ENCODE measurements around the gene RCAN2. TPM values are rescaled to one million over a fixed set of nuclear protein-coding genes. Genes with fewer than 3 reads are reported as not detected.

The RCAN2 gene
- total and polyA plus RNA-seq, 7 donors: 5.0 to 22.7 (median 9.1) TPM

DNA sequence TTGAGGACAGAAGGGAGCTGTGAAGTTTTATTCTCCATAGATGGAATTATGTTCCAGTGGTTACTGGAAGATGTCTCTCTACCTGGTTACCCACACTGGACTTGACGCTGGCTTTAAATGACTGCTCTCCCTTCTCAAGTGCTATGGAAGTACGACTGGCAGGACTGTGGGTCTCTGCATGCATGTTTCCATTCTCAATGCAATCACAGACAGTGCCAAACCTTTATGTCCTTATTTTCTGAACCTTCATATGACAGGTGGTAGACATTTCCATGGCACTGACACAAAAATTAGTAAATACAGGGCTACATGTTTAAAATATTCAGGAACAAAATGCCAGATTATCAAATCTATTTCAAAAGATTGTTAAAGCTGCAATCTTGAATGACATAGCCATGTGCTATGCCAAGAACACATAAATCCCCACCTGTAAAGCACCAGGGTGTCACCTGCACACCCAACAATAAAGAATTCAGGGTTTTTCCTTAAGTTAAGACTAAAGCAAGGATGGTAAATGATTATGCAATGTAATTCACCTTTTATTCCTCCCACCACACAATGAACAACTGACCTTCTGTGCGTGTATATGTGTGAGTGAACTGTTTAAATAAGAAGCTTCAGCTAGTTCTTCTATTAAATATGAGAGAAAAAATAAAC lies 167.2 kb downstream of the RCAN2 start:
- TF ChIP-seq POLR2A (IDR thresholded peaks at IDR 0.05) (no peak), EP300 (IDR thresholded peaks at IDR 0.05) (no peak), CTCF (IDR thresholded peaks at IDR 0.05) (no peak), POLR2AphosphoS5 (IDR thresholded peaks at IDR 0.05) (no peak)
- WGBS, 2 donors: 22 to 67% methylated on average over 3 of the region's 3 CpGs
- intact Hi-C loops (cut with DNase I): no loop called here
- no peaks in the 10 kb centered on the region for H3K9me3 ChIP-seq
- H3K27me3 ChIP-seq: no peaks in the 10 kb centered on the region
- H3K4me3 ChIP-seq: peak overlapping the region in 2 of 4 donors; percentile 7 to 27
- peak overlapping the region in 3 of 4 donors; percentile 27 to 65 (median 57) for H3K27ac ChIP-seq
- H3K36me3 ChIP-seq: no peaks in the 10 kb centered on the region
- peaks cover 0 to 78% (median 67%) of the 10 kb centered on the region in 4 donors for H3K4me1 ChIP-seq
- DNase-seq: no peak

DNA sequence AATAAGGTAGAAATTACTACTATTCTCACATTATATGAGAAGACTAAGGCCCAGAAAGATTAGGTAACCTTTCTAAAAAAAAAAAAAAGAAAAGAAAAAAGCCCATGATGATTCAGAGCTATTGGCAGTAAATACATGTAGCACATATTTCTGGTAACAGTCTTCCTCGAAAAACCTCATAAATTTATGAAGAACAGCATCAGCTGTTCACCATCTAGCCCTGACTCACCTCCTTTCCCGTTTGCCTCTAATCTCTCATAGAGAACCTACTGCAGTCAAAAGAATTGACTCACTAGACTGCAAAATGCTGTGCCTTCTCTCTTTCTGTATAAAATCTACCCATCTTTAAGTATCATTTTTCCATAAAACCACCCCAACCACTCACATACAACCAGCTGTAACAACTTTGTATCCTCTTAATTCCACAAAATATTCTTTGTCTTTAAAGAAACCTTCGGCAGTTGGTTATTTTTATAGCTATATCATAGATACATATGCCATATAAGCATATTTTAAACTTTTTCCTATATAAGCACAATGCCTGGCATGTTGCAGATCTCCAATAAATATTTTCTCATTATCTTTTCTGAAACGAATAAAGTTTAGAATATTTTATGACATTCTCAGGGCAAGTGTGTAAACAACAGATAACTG lies 167.8 kb downstream of the RCAN2 start:
- 10 to 35% methylated on average over 4 of the region's 4 CpGs for WGBS, 2 donors
- Histone ChIP-seq H3K4me3 (no peak overlapping the region), H3K36me3 (no peaks in the 10 kb centered on the region), H3K4me1 (peaks cover 0 to 71% (median 63%) of the 10 kb centered on the region in 4 donors), H3K27ac (peak overlapping the region in 3 of 4 donors; percentile 27 to 65 (median 57)), H3K27me3 (no peaks in the 10 kb centered on the region), H3K9me3 (no peaks in the 10 kb centered on the region)
- TF ChIP-seq CTCF (IDR thresholded peaks at IDR 0.05): no peak
- peak in 1 of 4 donors; percentile 67 for TF ChIP-seq EP300 (IDR thresholded peaks at IDR 0.05)
- peak; percentile 26 to 72 (median 66) for TF ChIP-seq POLR2AphosphoS5 (IDR thresholded peaks at IDR 0.05)
- TF ChIP-seq POLR2A (IDR thresholded peaks at IDR 0.05): no peak
- intact Hi-C loops (cut with DNase I): no loop called here
- no peak for DNase-seq

GRCh38 chr6:46320505-46320904 lies 170.7 kb downstream of the RCAN2 start:
- H3K36me3 ChIP-seq: no peaks in the 10 kb centered on the region
- 73 to 87% methylated on average over 2 of the region's 2 CpGs for WGBS, 2 donors

DNA sequence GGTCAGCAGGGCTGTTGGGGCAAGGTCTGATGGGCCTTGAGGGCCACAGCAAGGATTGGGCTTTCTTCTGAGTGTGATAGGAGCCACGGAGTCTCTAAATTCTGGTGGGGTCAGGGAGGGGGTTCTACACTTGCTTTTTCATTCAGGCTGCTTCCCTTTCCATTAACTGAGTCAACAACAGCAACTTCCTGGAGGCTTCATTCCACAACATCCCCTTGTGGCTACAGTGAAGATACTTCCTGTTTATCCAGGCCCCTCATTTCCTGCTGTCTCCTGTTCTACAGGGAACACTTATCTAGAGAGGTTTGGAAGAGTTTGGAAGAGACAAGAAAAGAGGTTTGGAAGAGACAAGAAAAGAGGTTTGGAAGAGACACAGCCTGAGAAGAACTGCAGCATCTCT lies 175.7 kb downstream of the RCAN2 start:
- peaks cover 0 to 6% (median 4%) of the 10 kb centered on the region in 4 donors for H3K4me1 ChIP-seq
- DNase-seq: no peak
- no peaks in the 10 kb centered on the region for H3K36me3 ChIP-seq
- H3K27ac ChIP-seq: no peak overlapping the region
- 61 to 80% methylated on average over 1 of the region's 1 CpG for WGBS, 2 donors
- TF ChIP-seq POLR2A (IDR thresholded peaks at IDR 0.05): no peak
- no peak for TF ChIP-seq CTCF (IDR thresholded peaks at IDR 0.05)
- no peak for TF ChIP-seq EP300 (IDR thresholded peaks at IDR 0.05)
- no peak for TF ChIP-seq POLR2AphosphoS5 (IDR thresholded peaks at IDR 0.05)
- intact Hi-C loops (cut with DNase I): no loop called here
- no peaks in the 10 kb centered on the region for H3K9me3 ChIP-seq
- no peak overlapping the region for H3K4me3 ChIP-seq
- H3K27me3 ChIP-seq: no peaks in the 10 kb centered on the region

More at GRCh38 chr6:46320505-46320904, 170.7 kb downstream of the RCAN2 start:
- no peak for DNase-seq
- Histone ChIP-seq H3K4me1 (peaks cover 0 to 43% (median 41%) of the 10 kb centered on the region in 4 donors), H3K27ac (peak overlapping the region in 3 of 4 donors; percentile 25 to 50 (median 34)), H3K9me3 (no peaks in the 10 kb centered on the region), H3K27me3 (no peaks in the 10 kb centered on the region), H3K4me3 (no peak overlapping the region)
- TF ChIP-seq POLR2A (IDR thresholded peaks at IDR 0.05) (no peak), POLR2AphosphoS5 (IDR thresholded peaks at IDR 0.05) (peak in 2 of 4 donors; percentile 12 to 14)
- intact Hi-C loops (cut with DNase I): no loop called here

- Histone ChIP-seq H3K9me3 (no peaks in the 10 kb centered on the region), H3K27ac (no peak overlapping the region), H3K4me1 (no peaks in the 10 kb centered on the region), H3K27me3 (no peaks in the 10 kb centered on the region), H3K36me3 (no peaks in the 10 kb centered on the region), H3K4me3 (no peak overlapping the region)
- no peak for DNase-seq
- intact Hi-C loops (cut with DNase I): no loop called here
- WGBS, 2 donors: 93 to 96% methylated on average over 3 of the region's 3 CpGs
- no peak for TF ChIP-seq POLR2AphosphoS5 (IDR thresholded peaks at IDR 0.05)
- no peak for TF ChIP-seq CTCF (IDR thresholded peaks at IDR 0.05)
- no peak for TF ChIP-seq POLR2A (IDR thresholded peaks at IDR 0.05)
- no peak for TF ChIP-seq EP300 (IDR thresholded peaks at IDR 0.05)
Observed at GRCh38 chr6:46312654-46313053, 178.6 kb downstream of the RCAN2 start.
